Left kidney (tissue), 2 donors: ENCODE results near the gene ATG4B. TPM values are rescaled to one million over a fixed set of nuclear protein-coding genes. Genes with fewer than 3 reads are reported as not detected.

Source experiments
- DNase-seq: peaks from one replicate; pipeline ENCODE4 v3.0.0-alpha.2; 2013
- polyA plus RNA-seq: library from polyadenylated mRNA; unstranded; fragments of 120-200 nt; gene quantifications from one replicate; pipeline ENCODE4 v1.2.1, GENCODE V29; 2013; ENCODE audit not compliant: insufficient read length

The ATG4B gene
- polyA plus RNA-seq, 1 donor: 105 TPM

DNA sequence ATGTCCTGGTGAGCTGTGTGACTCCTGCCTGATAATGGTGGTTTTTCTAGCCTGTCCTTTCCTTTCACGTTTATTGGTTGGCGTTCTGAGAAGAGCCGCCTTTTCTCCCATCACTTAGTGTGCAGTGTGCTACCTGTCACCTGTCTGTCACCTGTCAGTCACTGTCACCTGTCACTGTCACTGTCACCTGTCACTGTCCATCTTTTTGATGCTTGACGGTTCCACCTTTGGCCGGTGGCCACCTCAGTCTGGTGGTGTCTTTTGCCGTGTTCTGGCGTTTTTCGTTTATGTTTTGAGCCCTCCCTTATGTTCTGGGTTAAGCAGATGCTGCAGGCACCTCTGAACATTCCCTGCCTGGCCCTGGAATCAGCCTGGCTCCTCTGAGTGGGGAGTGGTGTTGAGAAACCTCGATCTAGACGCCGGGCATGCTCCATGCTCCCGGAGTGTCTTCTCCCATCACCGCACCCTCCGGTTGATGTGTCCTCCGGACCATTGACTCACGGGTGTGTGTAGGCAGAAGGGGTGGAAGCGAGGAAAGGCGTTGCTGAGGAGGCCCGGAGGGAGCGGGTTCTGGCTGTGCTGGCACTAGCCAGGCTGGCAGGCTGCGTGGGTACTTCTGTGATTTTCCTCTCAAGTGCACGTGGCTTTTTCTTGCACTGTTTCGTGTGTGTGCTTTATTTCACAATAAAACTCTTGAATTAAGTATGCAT, 28.4 kb downstream of the ATG4B start:
- DNase-seq: no peak

GRCh38 chr2:241666627-241667400, 29.3 kb downstream of the ATG4B start:
- DNase-seq: peak; percentile 53

DNA sequence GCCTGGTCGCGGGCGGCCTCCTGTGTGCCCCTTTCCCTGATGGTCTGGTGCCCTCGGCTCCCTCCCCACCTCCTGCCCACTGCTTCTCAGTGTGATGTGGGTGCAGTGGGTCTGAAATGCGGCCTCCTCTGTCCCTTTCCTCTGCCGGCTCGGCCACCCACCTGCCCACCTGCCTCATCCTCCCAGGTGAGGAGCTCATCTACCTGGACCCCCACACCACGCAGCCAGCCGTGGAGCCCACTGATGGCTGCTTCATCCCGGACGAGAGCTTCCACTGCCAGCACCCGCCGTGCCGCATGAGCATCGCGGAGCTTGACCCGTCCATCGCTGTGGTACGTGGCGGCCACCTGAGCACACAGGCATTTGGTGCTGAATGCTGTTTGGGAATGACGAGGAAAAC, 30.9 kb downstream of the ATG4B start:
- DNase-seq: no peak

DNA sequence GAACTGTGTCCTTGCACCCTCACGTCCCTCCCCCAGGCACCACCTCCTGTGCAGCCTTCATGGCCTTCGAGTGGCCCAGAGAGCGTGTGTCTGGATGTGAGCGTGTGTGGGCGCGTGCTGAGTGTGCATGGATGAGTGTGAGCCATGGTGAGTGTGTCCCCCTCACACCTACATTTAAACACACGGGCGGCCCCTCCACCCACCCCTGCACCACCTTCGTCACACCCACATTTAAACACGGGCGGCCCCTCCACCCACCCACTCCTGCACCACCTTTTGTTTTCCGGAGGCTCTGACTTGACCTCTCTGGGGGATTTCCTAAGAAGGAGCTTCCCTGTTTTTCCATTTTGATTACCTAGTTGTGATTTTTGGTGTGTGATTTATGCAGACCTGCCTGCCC, 31.3 kb downstream of the ATG4B start:
- DNase-seq: no peak

DNA sequence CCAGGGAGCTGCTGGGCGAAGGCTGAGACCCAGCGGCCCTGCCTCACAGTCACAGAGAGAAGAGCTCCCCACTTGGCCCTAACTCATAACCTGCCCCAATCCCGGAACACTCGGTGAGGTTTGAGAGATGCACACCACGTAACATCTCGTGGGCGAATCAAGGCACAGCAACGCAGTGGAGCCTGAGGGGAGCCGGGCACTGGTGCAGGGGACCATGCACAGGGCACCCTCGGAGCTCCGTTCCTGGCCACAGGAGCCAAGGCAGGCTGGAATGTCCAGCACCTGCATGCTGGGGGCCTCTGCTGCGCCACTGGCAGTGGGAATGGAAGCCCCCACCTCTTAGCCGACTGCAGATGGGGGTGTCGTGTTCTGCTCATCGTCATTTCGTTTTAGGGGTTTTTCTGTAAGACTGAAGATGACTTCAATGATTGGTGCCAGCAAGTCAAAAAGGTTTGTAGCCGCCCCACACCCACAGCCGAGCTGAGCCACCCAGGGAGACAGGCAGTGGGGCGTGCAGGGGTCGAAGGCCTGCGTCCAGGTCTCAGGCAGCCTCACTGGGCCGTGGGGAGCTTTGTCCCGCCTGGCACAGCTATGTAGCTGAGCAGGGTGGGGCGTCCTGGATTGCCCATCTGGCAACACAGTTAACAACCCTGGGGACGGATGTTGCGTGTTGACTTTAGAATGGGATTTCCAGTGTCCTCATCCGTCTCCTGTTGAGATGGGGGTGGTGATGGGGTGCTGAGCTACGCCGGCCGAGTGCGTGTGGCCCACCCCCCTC, 33.0 kb downstream of the ATG4B start:
- DNase-seq: no peak

GRCh38 chr2:241671457-241672240, 34.2 kb downstream of the ATG4B start:
- DNase-seq: no peak

- DNase-seq: no peak
These were observed 35.0 kb downstream of the ATG4B start for GRCh38 chr2:241672243-241673188.

GRCh38 chr2:241673189-241673663, 35.7 kb downstream of the ATG4B start:
- no peak for DNase-seq

DNA sequence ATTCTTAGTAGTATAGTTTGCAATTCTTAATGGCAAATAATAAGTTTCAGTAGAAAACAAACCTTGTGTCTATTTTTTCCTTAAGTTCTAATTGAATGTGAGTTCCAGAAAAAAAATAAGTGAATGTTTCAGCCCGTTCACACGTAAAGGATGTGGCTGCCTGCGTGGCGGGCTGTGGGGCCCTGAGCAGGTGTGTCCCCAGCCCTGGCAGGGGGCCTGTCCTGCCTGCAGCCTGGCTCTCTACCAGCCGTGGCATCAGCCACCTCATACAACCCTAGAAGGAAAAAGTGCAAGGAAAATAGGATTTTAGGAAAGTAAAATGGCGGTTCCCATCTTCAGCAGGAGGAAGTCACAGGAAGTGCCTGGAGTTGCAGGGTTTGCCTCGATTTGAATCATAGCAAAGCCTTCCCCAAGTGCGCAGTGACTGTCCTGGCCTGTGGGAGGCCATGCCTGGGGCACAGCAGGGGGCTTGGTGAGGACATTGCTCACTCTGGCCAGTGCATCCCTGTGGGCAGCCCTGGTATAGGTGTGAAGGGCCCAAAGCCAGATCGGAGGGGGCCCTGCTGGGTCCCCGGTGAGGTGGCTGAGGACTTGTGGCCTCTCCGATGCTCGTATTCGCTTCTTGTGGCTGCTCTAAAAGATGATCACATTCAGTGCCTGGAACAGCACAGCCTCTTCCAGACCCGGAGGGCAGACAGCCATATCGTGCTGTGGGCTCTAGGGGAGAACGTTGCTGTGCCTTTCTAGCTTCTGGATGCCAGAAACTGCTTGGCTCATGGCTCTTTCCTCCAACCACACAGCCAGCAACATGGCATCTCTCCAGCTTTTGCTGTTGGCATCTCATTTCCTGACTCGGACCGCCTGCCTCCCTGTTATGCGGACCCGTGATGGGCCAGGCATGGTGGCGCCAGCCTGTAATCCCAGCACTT, 36.6 kb downstream of the ATG4B start:
- DNase-seq: no peak

GRCh38 chr2:241675885-241676284, 38.4 kb downstream of the ATG4B start:
- no peak for DNase-seq

- DNase-seq: no peak
These were observed 39.2 kb downstream of the ATG4B start for GRCh38 chr2:241676665-241677064.

DNA sequence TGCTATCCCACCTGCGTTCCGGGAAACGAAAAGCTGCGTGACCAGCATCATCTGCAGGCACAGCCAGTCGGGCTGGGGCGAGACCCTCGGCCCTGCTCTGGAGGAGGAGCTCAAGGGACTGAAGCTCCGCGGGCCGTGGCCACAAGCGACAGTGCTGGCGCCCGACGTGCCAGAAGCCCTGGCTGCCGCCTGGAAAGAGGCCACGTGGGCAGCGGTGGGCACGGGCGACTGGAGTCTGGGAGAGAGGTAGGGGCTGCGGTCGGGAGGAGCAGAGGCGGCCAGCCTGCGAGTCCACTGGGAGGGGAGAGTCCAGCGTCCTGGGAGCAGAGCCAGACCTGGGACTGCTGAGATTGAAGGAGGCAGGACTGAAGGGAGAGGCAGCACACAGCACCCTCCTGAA, 39.9 kb downstream of the ATG4B start:
- no peak for DNase-seq

DNA sequence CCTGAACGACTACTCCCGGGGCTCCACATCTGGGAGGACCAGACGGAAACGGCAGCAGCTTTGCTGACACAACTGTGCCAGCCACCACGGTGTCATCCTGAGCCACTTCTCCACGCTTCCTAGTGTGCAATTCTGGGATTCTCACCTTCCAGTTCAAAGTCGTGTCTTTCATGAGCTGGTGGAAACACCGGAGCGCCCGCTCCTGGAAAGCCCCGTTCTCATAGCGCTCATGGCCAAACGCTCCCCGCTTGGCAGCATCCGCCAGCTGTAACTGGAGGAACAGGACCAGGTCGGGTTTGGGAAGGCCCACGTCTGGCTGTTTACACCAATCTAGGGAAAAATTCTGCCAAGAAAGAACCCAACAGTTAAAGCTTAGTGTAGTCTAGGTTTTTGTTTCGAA, 40.8 kb downstream of the ATG4B start:
- DNase-seq: no peak

DNA sequence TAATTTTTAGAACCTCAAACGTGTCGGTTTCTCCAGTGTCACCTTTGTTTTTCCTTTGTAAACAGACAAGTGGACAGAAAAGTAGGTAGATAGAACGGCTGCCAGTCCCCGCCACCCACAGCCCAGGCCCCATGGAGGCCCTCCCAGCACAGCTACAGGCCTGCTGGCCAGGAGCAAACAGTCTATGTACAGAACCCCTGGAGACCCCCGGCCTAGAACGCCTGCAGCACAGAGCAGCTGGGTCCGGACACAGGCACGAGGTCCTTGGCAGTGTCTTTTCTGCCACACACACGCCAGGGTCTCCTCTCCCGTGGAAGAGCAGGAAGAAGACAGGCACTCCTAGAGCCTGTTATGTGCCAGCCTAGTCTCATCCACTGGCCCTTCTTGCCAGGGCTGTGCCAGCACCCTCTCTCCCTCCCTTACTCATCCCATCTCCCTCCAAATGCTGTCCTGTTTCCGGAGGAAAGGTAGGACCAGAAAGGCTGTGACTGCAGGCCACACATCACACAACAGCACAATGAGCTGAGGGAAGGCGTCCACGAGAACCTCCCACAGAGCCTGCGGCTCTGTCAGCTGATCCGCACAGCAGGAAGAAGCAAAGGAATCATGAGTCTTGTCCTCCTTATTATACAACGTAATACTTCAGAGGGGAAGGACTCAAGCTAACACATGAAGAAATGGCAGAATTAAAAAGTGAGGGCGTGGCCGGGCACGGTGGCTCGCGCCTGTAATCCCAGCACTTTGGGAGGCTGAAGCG, 41.5 kb downstream of the ATG4B start:
- no peak for DNase-seq

DNA sequence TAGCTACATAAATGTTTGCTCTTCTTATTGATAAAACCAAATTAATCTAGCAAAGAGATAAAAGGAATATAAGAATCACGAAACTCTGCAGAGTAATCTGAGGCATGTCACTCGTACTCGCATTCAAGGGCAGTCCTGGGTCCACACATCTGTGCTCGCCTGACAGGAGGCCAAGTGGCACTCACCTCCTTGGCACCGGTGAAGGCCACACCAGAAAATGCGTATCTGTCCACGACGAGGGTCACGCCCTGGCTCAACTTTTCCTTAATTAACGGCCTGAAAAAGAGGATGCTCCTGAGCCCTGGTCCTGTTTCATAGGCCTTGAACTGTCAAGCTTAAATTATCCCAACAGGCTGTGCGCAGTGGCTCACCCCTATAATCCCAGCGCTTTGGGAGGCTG, 42.6 kb downstream of the ATG4B start:
- DNase-seq: no peak

DNA sequence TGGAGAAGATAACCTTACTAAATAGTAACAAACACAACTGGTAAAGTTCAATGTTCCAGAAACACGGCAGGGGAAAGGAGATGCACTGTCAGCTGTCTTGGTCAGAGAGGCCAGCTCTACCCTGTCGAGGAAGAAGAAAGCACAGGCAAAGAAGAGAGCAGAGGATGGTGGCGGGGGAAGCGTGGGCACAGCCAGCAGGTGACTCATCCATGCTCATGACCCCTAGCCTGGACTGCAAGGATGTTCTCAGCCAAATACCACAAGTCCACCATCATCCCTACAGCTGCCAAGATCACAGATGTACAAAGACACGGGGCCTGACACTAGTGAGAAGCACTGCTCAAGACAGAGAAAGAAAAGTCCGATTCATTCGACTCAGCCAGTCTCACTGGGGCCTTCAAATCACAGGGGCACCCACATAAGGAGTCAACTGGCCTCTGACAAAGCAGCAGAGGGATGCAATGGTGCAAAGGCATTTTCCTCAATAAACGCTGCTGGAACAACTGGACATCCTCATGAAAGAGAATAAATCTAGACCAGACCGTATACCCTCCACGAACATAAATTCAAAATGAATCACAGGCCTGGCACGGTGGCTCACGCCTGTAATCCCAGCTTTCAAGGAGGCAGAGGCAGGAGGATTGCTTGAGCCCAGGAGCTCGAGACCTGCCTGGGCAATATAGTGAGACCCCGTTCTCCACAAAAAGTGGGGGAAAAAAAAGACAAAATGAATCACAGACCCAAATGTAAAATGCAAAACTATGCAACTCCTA, 43.5 kb downstream of the ATG4B start:
- DNase-seq: no peak

GRCh38 chr2:241686324-241686649, 48.8 kb downstream of the ATG4B start:
- DNase-seq: no peak
